ENCODE measurements around the gene UBE2D2. TPM values are rescaled to one million over a fixed set of nuclear protein-coding genes. Genes with fewer than 3 reads are reported as not detected.
A peak's percentile ranks its signal among the peaks of the same experiment; 100 is the strongest.

Gene UBE2D2
- total and polyA plus RNA-seq, 9 donors: 93.2 to 127 (median 111) TPM

- WGBS (ENCODE audit: insufficient coverage): 25% methylated on average over 35 of the region's 41 CpGs
- Histone ChIP-seq H3K27me3 (ENCODE audit: control insufficient read depth, insufficient read depth, low read length) (no peaks in the 10 kb centered on the region), H3K9me3 (replicated peaks; ENCODE audit: control insufficient read depth, low read depth, low read length) (no peaks in the 10 kb centered on the region), H3K36me3 (ENCODE audit: control insufficient read depth, insufficient read depth, low read length) (peaks cover 28% of the 10 kb centered on the region), H3K4me1 (ENCODE audit: control insufficient read depth, insufficient read depth, low read length) (peaks cover 97% of the 10 kb centered on the region), H3K4me3 (ENCODE audit: low read length) (peak overlapping the region; percentile 6), H3K27ac (ENCODE audit: low read length) (peak overlapping the region; percentile 88)
- DNase-seq: peak; percentile 72
Observed at GRCh38 chr5:139660923-139661814, 100.0 kb downstream of the UBE2D2 start.

- peaks cover 28% of the 10 kb centered on the region for H3K36me3 ChIP-seq (ENCODE audit: control insufficient read depth, insufficient read depth, low read length)
- no peaks in the 10 kb centered on the region for H3K27me3 ChIP-seq (ENCODE audit: control insufficient read depth, insufficient read depth, low read length)
- DNase-seq: no peak
- WGBS (ENCODE audit: insufficient coverage): 75% methylated on average over 6 of the region's 9 CpGs
- no peaks in the 10 kb centered on the region for H3K9me3 ChIP-seq (replicated peaks; ENCODE audit: control insufficient read depth, low read depth, low read length)
- H3K27ac ChIP-seq (ENCODE audit: low read length): peak overlapping the region; percentile 88
- H3K4me3 ChIP-seq (ENCODE audit: low read length): no peak overlapping the region
- peaks cover 98% of the 10 kb centered on the region for H3K4me1 ChIP-seq (ENCODE audit: control insufficient read depth, insufficient read depth, low read length)
Observed at GRCh38 chr5:139662617-139663016, 101.5 kb downstream of the UBE2D2 start.

GRCh38 chr5:139663207-139664085, 102.3 kb downstream of the UBE2D2 start:
- no peak for DNase-seq
- Histone ChIP-seq H3K4me1 (ENCODE audit: control insufficient read depth, insufficient read depth, low read length) (peaks cover 97% of the 10 kb centered on the region), H3K9me3 (replicated peaks; ENCODE audit: control insufficient read depth, low read depth, low read length) (no peaks in the 10 kb centered on the region), H3K4me3 (ENCODE audit: low read length) (no peak overlapping the region), H3K27me3 (ENCODE audit: control insufficient read depth, insufficient read depth, low read length) (no peaks in the 10 kb centered on the region), H3K36me3 (ENCODE audit: control insufficient read depth, insufficient read depth, low read length) (peaks cover 28% of the 10 kb centered on the region), H3K27ac (ENCODE audit: low read length) (no peak overlapping the region)
- 88% methylated on average over 9 of the region's 14 CpGs for WGBS (ENCODE audit: insufficient coverage)

GRCh38 chr5:139664086-139664693, 103.1 kb downstream of the UBE2D2 start:
- Histone ChIP-seq H3K9me3 (replicated peaks; ENCODE audit: control insufficient read depth, low read depth, low read length) (no peaks in the 10 kb centered on the region), H3K27ac (ENCODE audit: low read length) (peak overlapping the region; percentile 51), H3K36me3 (ENCODE audit: control insufficient read depth, insufficient read depth, low read length) (peaks cover 28% of the 10 kb centered on the region), H3K4me3 (ENCODE audit: low read length) (no peak overlapping the region), H3K4me1 (ENCODE audit: control insufficient read depth, insufficient read depth, low read length) (peaks cover 97% of the 10 kb centered on the region), H3K27me3 (ENCODE audit: control insufficient read depth, insufficient read depth, low read length) (no peaks in the 10 kb centered on the region)
- 79% methylated on average over 3 of the region's 9 CpGs for WGBS (ENCODE audit: insufficient coverage)
- DNase-seq: no peak

- Histone ChIP-seq H3K4me3 (ENCODE audit: low read length) (no peak overlapping the region), H3K27me3 (ENCODE audit: control insufficient read depth, insufficient read depth, low read length) (no peaks in the 10 kb centered on the region), H3K9me3 (replicated peaks; ENCODE audit: control insufficient read depth, low read depth, low read length) (no peaks in the 10 kb centered on the region), H3K36me3 (ENCODE audit: control insufficient read depth, insufficient read depth, low read length) (peaks cover 32% of the 10 kb centered on the region), H3K27ac (ENCODE audit: low read length) (peak overlapping the region; percentile 51), H3K4me1 (ENCODE audit: control insufficient read depth, insufficient read depth, low read length) (peaks cover 97% of the 10 kb centered on the region)
- whole genome bisulfite sequencing (ENCODE audit: insufficient coverage): 83% methylated on average over 6 of the region's 15 CpGs
- no peak for DNase-seq
Observed at GRCh38 chr5:139664727-139665351, 103.7 kb downstream of the UBE2D2 start.

GRCh38 chr5:139665626-139666025, 104.5 kb downstream of the UBE2D2 start:
- no peaks in the 10 kb centered on the region for H3K27me3 ChIP-seq (ENCODE audit: control insufficient read depth, insufficient read depth, low read length)
- H3K4me1 ChIP-seq (ENCODE audit: control insufficient read depth, insufficient read depth, low read length): peaks cover 97% of the 10 kb centered on the region
- peaks cover 36% of the 10 kb centered on the region for H3K36me3 ChIP-seq (ENCODE audit: control insufficient read depth, insufficient read depth, low read length)
- 88% methylated on average over 11 of the region's 11 CpGs for WGBS (ENCODE audit: insufficient coverage)
- no peak overlapping the region for H3K4me3 ChIP-seq (ENCODE audit: low read length)
- DNase-seq: no peak
- no peak overlapping the region for H3K27ac ChIP-seq (ENCODE audit: low read length)
- H3K9me3 ChIP-seq (replicated peaks; ENCODE audit: control insufficient read depth, low read depth, low read length): no peaks in the 10 kb centered on the region

GRCh38 chr5:139666551-139666950, 105.4 kb downstream of the UBE2D2 start:
- Histone ChIP-seq H3K27me3 (ENCODE audit: control insufficient read depth, insufficient read depth, low read length) (no peaks in the 10 kb centered on the region), H3K4me1 (ENCODE audit: control insufficient read depth, insufficient read depth, low read length) (peaks cover 98% of the 10 kb centered on the region), H3K36me3 (ENCODE audit: control insufficient read depth, insufficient read depth, low read length) (peaks cover 36% of the 10 kb centered on the region), H3K9me3 (replicated peaks; ENCODE audit: control insufficient read depth, low read depth, low read length) (no peaks in the 10 kb centered on the region), H3K4me3 (ENCODE audit: low read length) (no peak overlapping the region), H3K27ac (ENCODE audit: low read length) (no peak overlapping the region)
- WGBS (ENCODE audit: insufficient coverage): 90% methylated on average over 6 of the region's 7 CpGs
- no peak for DNase-seq

- DNase-seq: no peak
- no peaks in the 10 kb centered on the region for H3K9me3 ChIP-seq (replicated peaks; ENCODE audit: control insufficient read depth, low read depth, low read length)
- peak overlapping the region; percentile 89 for H3K27ac ChIP-seq (ENCODE audit: low read length)
- H3K27me3 ChIP-seq (ENCODE audit: control insufficient read depth, insufficient read depth, low read length): no peaks in the 10 kb centered on the region
- 90% methylated on average over 2 of the region's 2 CpGs for WGBS (ENCODE audit: insufficient coverage)
- no peak overlapping the region for H3K4me3 ChIP-seq (ENCODE audit: low read length)
- H3K36me3 ChIP-seq (ENCODE audit: control insufficient read depth, insufficient read depth, low read length): peaks cover 36% of the 10 kb centered on the region
- H3K4me1 ChIP-seq (ENCODE audit: control insufficient read depth, insufficient read depth, low read length): peaks cover 97% of the 10 kb centered on the region
Observed at GRCh38 chr5:139667001-139667729, 106.0 kb downstream of the UBE2D2 start.

GRCh38 chr5:139667730-139668063, 106.6 kb downstream of the UBE2D2 start:
- no peaks in the 10 kb centered on the region for H3K9me3 ChIP-seq (replicated peaks; ENCODE audit: control insufficient read depth, low read depth, low read length)
- H3K36me3 ChIP-seq (ENCODE audit: control insufficient read depth, insufficient read depth, low read length): peaks cover 40% of the 10 kb centered on the region
- peak overlapping the region; percentile 42 for H3K4me3 ChIP-seq (ENCODE audit: low read length)
- peak; percentile 52 for DNase-seq
- no peaks in the 10 kb centered on the region for H3K27me3 ChIP-seq (ENCODE audit: control insufficient read depth, insufficient read depth, low read length)
- peak overlapping the region; percentile 89 for H3K27ac ChIP-seq (ENCODE audit: low read length)
- whole genome bisulfite sequencing (ENCODE audit: insufficient coverage): 20% methylated on average over 1 of the region's 5 CpGs
- H3K4me1 ChIP-seq (ENCODE audit: control insufficient read depth, insufficient read depth, low read length): peaks cover 97% of the 10 kb centered on the region
